GM18870 (cell line): Measurements from ENCODE around the gene PHLDB2.

Experiments used
- ATAC-seq: cut with Tn5 transposase; IDR thresholded peaks from one replicate; pipeline ENCODE4 v1.9.1; 2021; ENCODE audit warnings: moderate library complexity; ENCODE audit not compliant: unreplicated experiment

PHLDB2 gene

DNA sequence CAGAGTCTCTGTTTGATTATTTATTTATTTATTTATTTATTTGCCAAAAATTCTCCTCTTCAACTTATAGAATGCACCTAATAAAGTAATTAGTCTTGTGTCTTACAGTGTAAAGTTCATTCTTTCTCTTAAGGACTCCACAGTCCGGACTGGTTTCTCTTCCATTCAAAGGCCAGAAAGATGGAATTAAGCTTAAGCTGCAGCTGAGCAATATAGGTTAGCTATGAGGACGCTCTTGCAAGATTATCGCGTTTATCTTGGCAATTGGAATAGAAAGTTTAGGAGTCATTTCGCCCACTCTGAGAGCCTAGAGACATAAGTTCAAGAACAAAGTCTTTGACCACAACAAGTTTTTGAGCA is 154.7 kb downstream of the PHLDB2 start:
- ATAC-seq = peak; percentile 39

DNA sequence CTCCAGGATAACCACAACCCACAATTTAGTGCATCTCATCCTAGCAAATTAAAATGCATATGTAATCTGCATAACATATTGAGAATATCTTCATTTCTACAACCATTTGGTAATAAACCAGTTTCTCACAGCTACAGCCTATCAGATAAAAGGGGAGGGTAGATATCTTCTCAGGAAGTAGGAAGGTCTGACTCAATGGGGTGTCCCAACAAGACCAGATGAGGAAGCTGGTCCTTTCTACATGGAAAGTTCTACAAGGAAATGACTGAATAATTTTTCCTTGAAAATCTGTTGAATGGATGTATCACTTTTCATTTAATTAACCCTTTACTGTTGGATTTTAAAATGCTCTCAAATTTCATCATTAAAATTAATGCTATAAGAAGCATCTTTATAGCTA is 158.0 kb downstream of the PHLDB2 start:
- ATAC-seq = no peak

GRCh38 chr3:112018712-112019111 is 159.6 kb downstream of the PHLDB2 start:
- ATAC-seq = no peak

GRCh38 chr3:112019716-112020115 is 160.7 kb downstream of the PHLDB2 start:
- no peak for ATAC-seq

- ATAC-seq = no peak
These were observed 161.6 kb downstream of the PHLDB2 start for GRCh38 chr3:112020674-112021085.
